ENCODE measurements around the gene TMEM248. TPM values are rescaled to one million over a fixed set of nuclear protein-coding genes. Genes with fewer than 3 reads are reported as not detected.

The TMEM248 gene
- total and polyA plus RNA-seq, 2 donors (not counting 1 experiment from before 2014, with no cell fraction given), result 114 to 131 TPM

DNA sequence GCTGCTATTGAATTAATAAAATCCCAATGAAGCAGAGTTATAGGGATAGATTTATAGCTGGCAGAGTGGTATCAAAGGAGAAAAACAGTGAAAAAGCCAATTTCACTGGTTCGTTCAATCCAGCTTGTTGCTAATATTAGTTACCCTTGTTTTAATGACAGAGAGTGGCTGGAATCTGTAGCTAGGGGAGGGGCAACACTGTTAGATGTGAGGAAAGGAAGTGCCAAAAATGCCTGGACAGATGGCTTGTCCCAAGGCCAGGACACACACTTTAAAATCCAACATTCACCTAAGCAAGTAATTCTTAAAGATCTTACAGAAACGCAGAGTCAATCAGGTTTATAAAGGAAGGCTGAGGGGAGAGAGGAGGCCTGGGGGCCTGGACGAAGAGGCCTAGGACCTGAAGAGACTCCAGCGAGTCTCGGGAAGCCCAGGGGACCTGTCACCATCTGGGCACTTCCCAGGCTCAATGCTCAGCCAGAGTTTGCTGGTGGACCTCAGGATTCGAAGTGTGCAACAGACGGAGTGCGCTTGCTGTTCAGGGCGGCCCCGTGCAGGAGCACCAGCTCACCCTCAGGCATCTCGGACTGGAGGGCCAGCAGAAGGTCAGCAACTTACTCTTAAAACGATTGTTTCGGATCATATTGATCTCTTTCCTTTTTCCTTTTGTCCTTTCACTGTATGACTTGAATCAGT lies 36.7 kb downstream of the TMEM248 start:
- no peak overlapping the region for H3K4me3 Mint-ChIP-seq
- no peak overlapping the region for H3K27ac Mint-ChIP-seq
- Histone ChIP-seq H3K9me3 (ENCODE audit: control extremely low read depth in 1 of 3, control insufficient read depth in 2 of 3, insufficient read depth in 1 of 3, low read length in 2 of 3) (no peaks in the 10 kb centered on the region), H2AFZ (ENCODE audit: insufficient read depth, low read depth, low read length, poor library complexity, severe bottlenecking) (no peak overlapping the region), H3K36me3 (replicated peaks in 1 of 2; ENCODE audit: control extremely low read depth in 1 of 2, control insufficient read depth in 1 of 2, extremely low read depth in 1 of 2, insufficient read depth in 2 of 2, low read length in 1 of 2) (peaks cover 0 to 59% of the 10 kb centered on the region in 2 experiments), H4K20me1 (ENCODE audit: control insufficient read depth, insufficient read depth, low read length, poor library complexity, severe bottlenecking) (no peaks in the 10 kb centered on the region), H3K4me3 (ENCODE audit: control extremely low read depth in 1 of 5, extremely low read depth in 1 of 5, insufficient read depth in 1 of 5, low read depth in 2 of 5, low read length in 4 of 5) (no peak overlapping the region), H3K27me3 (replicated peaks in 1 of 4; ENCODE audit: control extremely low read depth in 1 of 4, control insufficient read depth in 3 of 4, insufficient read depth in 4 of 4, low read length in 3 of 4) (no peaks in the 10 kb centered on the region), H3K79me2 (ENCODE audit: control insufficient read depth, insufficient read depth, low read length) (no peaks in the 10 kb centered on the region), H3K4me1 (ENCODE audit: control insufficient read depth in 2 of 2, insufficient read depth in 2 of 2, low read length in 2 of 2) (peaks cover 1 to 6% of the 10 kb centered on the region in 2 donors), H3K4me2 (replicated peaks; ENCODE audit: low read depth, low read length, poor library complexity, severe bottlenecking) (no peak overlapping the region), H3K27ac (ENCODE audit: low read length in 2 of 2) (no peak overlapping the region), H3K9ac (ENCODE audit: low read length) (no peak overlapping the region)
- H3K27me3 Mint-ChIP-seq, result no peaks in the 10 kb centered on the region
- CTCF ChIA-PET, result no interaction called here
- POLR2A ChIA-PET, result no interaction called here
- peaks cover 6% of the 10 kb centered on the region for H3K4me1 Mint-ChIP-seq
- no peaks in the 10 kb centered on the region for H3K9me3 Mint-ChIP-seq (ENCODE audit: insufficient read depth)
- DNase-seq (no peak), ATAC-seq (ENCODE audit: low read depth) (no peak)
- intact Hi-C loops (cut with micrococcal nuclease), result no loop called here
- WGBS (ENCODE audit: insufficient coverage), result 96% methylated on average over 13 of the region's 13 CpGs
- TF ChIP-seq, protein P1, sequence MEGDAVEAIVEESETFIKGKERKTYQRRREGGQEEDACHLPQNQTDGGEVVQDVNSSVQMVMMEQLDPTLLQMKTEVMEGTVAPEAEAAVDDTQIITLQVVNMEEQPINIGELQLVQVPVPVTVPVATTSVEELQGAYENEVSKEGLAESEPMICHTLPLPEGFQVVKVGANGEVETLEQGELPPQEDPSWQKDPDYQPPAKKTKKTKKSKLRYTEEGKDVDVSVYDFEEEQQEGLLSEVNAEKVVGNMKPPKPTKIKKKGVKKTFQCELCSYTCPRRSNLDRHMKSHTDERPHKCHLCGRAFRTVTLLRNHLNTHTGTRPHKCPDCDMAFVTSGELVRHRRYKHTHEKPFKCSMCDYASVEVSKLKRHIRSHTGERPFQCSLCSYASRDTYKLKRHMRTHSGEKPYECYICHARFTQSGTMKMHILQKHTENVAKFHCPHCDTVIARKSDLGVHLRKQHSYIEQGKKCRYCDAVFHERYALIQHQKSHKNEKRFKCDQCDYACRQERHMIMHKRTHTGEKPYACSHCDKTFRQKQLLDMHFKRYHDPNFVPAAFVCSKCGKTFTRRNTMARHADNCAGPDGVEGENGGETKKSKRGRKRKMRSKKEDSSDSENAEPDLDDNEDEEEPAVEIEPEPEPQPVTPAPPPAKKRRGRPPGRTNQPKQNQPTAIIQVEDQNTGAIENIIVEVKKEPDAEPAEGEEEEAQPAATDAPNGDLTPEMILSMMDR (IDR thresholded peaks at IDR 0.05), result no peak
- TF ChIP-seq EZH2 (IDR thresholded peaks at IDR 0.05; ENCODE audit: borderline replicate concordance, insufficient read depth, low read depth, low read length, poor library complexity, severe bottlenecking), result no peak

DNA sequence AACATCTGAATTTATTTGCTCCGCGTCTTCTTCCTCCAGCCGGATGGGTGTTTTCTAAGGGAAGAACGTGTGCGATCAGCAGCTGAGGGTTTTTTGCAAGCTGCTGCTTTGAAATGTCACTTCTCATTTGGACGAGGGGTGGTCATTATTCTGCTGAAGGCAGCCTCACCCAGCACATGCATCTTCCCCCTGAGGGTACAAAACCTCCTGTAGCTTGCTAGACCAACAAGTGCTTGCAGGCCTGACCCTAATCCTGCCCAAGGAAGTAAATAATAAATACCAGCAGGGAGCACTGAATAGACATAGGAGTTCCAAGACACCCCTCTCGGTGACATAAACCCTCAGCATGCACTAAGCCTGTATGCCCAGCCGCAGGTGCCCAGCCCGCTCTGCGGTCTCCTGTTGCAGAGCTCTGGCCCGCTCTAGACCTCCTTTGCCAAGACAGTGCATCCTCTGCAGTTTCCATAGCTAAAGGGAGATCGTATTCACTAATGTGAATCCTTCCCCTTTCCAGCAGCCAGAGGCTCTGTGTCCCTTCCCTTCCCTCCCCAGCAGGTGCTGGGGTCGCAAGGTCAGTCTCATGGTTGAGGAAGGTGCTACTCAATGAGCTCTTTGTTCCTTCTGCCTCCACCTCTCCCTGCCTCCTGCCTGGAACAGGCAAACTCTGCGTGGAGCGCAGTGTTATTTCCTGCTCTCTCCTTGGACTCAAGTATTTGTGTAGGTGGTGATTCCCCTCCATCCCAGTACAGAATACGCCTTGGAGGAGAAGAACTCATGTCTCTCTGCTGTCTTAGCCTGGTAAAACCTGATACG lies 37.7 kb downstream of the TMEM248 start:
- Histone ChIP-seq H3K9me3 (ENCODE audit: control extremely low read depth in 1 of 3, control insufficient read depth in 2 of 3, insufficient read depth in 1 of 3, low read length in 2 of 3) (no peaks in the 10 kb centered on the region), H3K27me3 (replicated peaks in 1 of 4; ENCODE audit: control extremely low read depth in 1 of 4, control insufficient read depth in 3 of 4, insufficient read depth in 4 of 4, low read length in 3 of 4) (no peaks in the 10 kb centered on the region), H3K27ac (ENCODE audit: low read length in 2 of 2) (no peak overlapping the region), H2AFZ (ENCODE audit: insufficient read depth, low read depth, low read length, poor library complexity, severe bottlenecking) (no peak overlapping the region), H3K9ac (ENCODE audit: low read length) (no peak overlapping the region), H3K79me2 (ENCODE audit: control insufficient read depth, insufficient read depth, low read length) (no peaks in the 10 kb centered on the region), H4K20me1 (ENCODE audit: control insufficient read depth, insufficient read depth, low read length, poor library complexity, severe bottlenecking) (no peaks in the 10 kb centered on the region), H3K4me1 (ENCODE audit: control insufficient read depth in 2 of 2, insufficient read depth in 2 of 2, low read length in 2 of 2) (no peaks in the 10 kb centered on the region), H3K4me2 (replicated peaks; ENCODE audit: low read depth, low read length, poor library complexity, severe bottlenecking) (no peak overlapping the region), H3K4me3 (ENCODE audit: control extremely low read depth in 1 of 5, extremely low read depth in 1 of 5, insufficient read depth in 1 of 5, low read depth in 2 of 5, low read length in 4 of 5) (no peak overlapping the region), H3K36me3 (replicated peaks in 1 of 2; ENCODE audit: control extremely low read depth in 1 of 2, control insufficient read depth in 1 of 2, extremely low read depth in 1 of 2, insufficient read depth in 2 of 2, low read length in 1 of 2) (peaks cover 0 to 53% of the 10 kb centered on the region in 2 experiments)
- no peak overlapping the region for H3K4me3 Mint-ChIP-seq
- CTCF ChIA-PET, result no interaction called here
- TF ChIP-seq, protein P1 (IDR thresholded peaks at IDR 0.05), result no peak
- no peak for TF ChIP-seq EZH2 (IDR thresholded peaks at IDR 0.05; ENCODE audit: borderline replicate concordance, insufficient read depth, low read depth, low read length, poor library complexity, severe bottlenecking)
- no peak for DNase-seq
- H3K4me1 Mint-ChIP-seq, result no peaks in the 10 kb centered on the region
- H3K27me3 Mint-ChIP-seq, result no peaks in the 10 kb centered on the region
- WGBS (ENCODE audit: insufficient coverage), result 98% methylated on average over 9 of the region's 17 CpGs
- ATAC-seq (ENCODE audit: low read depth), result no peak
- intact Hi-C loops (cut with micrococcal nuclease), result no loop called here
- no peaks in the 10 kb centered on the region for H3K9me3 Mint-ChIP-seq (ENCODE audit: insufficient read depth)
- POLR2A ChIA-PET, result no interaction called here
- H3K27ac Mint-ChIP-seq, result no peak overlapping the region

All from B cell (primary cell).